HCT116 (cell line): Measurements from ENCODE around the gene PSTPIP2. TPM values are rescaled to one million over a fixed set of nuclear protein-coding genes. Genes with fewer than 3 reads are reported as not detected.
"Not testable (repeated sequence)": the region's sequence is repeated elsewhere in the genome, so short reads cannot be mapped to it uniquely, and the experiment has no call there.

ENCODE experiments used
- ATAC-seq: fragments of 200-7000 bp; cut with Tn5 transposase; 2 replicates; pipeline ENCODE4 v1.9.1; 2020; ENCODE audit warnings: mild to moderate bottlenecking, moderate library complexity
- BruUV-seq: library from RNA; stranded (reverse); fragments of 400-500 nt; replicated peaks from 2 replicates; lab custom pipeline; 2021; lab: Mats Ljungman, UMichigan
- CTCF ChIA-PET: fragments of 300-600 bp; sonication (Branson Sonifier 250); formaldehyde crosslinking; loops from one replicate; lab custom pipeline; 2021; ENCODE audit warnings: antibody characterized with exemption; lab: Charles Lee
- POLR2A ChIA-PET: fragments of 300-600, 350-600 bp; sonication (Branson Sonifier 250); formaldehyde crosslinking; loops from one replicate; lab custom pipeline; 2021; ENCODE audit warnings: antibody characterized with exemption; lab: Charles Lee
- RAD21 ChIA-PET, 2 experiments: fragments of 300-600 bp; sonication (Branson Sonifier 250); formaldehyde crosslinking; loops; one replicate each; lab custom pipeline; 2023; ENCODE audit warnings: low total read pairs in 2 of 2; ENCODE audit not compliant: uncharacterized antibody in 2 of 2, unreplicated experiment in 2 of 2, low non-redundant PET in 1 of 2; lab: Charles Lee
- DNase-seq: peaks from one replicate; pipeline ENCODE4 v3.0.0-alpha.2; 2010; ENCODE audit warnings: low read depth, low spot score
- H2AFZ ChIP-seq: fragments of 200-600 bp; shearing (Covaris generic), sonication (generic); 2 replicates; pipeline ENCODE4 v1.6.1; 2017; ENCODE audit warnings: low read depth, mixed run types, mixed read lengths, antibody characterized with exemption, low read length; ENCODE audit not compliant: poor library complexity, severe bottlenecking
- H3K27ac ChIP-seq: 2 replicates; pipeline ENCODE4 v1.5.1; 2012; ENCODE audit warnings: low read depth, low read length
- H3K27me3 ChIP-seq: fragments of 200-600 bp; sonication (generic); 2 replicates; pipeline ENCODE4 v1.6.1; 2016; ENCODE audit warnings: mixed run types, low read length, mixed read lengths; ENCODE audit not compliant: insufficient read depth
- H3K36me3 ChIP-seq, 2 experiments: fragments of 200-500 bp in 1 of 2; fragments of 200-600 bp in 1 of 2; sonication (Bioruptor generic) in 1 of 2; sonication (generic) in 1 of 2; 2 replicates each; pipeline versions ENCODE4 v1.5.1 to v1.6.1; 2014 to 2016; ENCODE audit warnings: low read length in 2 of 2, inconsistent platforms in 1 of 2, mixed read lengths in 1 of 2, mixed run types in 1 of 2; ENCODE audit not compliant: insufficient read depth in 2 of 2, control insufficient read depth in 1 of 2
- H3K4me1 ChIP-seq, 2 experiments: fragments of 200-600 bp in 1 of 2; sonication (generic) in 1 of 2; 2 replicates each; pipeline versions ENCODE4 v1.5.1 to v1.6.1; 2012 to 2017; ENCODE audit warnings: low read length in 2 of 2, inconsistent platforms in 1 of 2, mild to moderate bottlenecking in 1 of 2, mixed read lengths in 1 of 2, mixed run types in 1 of 2, moderate library complexity in 1 of 2; ENCODE audit not compliant: insufficient read depth in 2 of 2, control insufficient read depth in 1 of 2
- H3K4me2 ChIP-seq: fragments of 200-600 bp; sonication (generic); 2 replicates; pipeline ENCODE4 v1.6.1; 2017; ENCODE audit warnings: mixed run types, low read length, mixed read lengths
- H3K4me3 ChIP-seq, 2 experiments: fragments of 200-600 bp in 1 of 2; sonication (generic) in 1 of 2; replicated peaks in 1 of 2; 2 replicates each; pipeline ENCODE4 v1.5.1; 2011 to 2016; ENCODE audit warnings: low read length in 2 of 2, control low read depth in 1 of 2, low read depth in 1 of 2, mild to moderate bottlenecking in 1 of 2, mixed read lengths in 1 of 2, mixed run types in 1 of 2
- H3K79me2 ChIP-seq: fragments of 200-600 bp; sonication (generic); 2 replicates; pipeline ENCODE4 v1.6.1; 2017; ENCODE audit warnings: mild to moderate bottlenecking, mixed run types, low read length, moderate library complexity, mixed read lengths; ENCODE audit not compliant: insufficient read depth
- H3K9ac ChIP-seq: fragments of 200-600 bp; sonication (generic); 2 replicates; pipeline ENCODE4 v1.6.1; 2016; ENCODE audit warnings: low read length, mixed read lengths
- H3K9me2 ChIP-seq: fragments of 200-600 bp; sonication (generic), shearing (Covaris generic); 2 replicates; pipeline ENCODE4 v1.6.1; 2017; ENCODE audit warnings: mixed run types, mild to moderate bottlenecking, moderate library complexity; ENCODE audit not compliant: insufficient read depth
- H3K9me3 ChIP-seq, 2 experiments: fragments of 200-500 bp in 1 of 2; fragments of 200-600 bp in 1 of 2; sonication (Bioruptor generic) in 1 of 2; sonication (generic) in 1 of 2; 2 replicates each; pipeline ENCODE4 v1.6.1; 2014 to 2017; ENCODE audit warnings: low read length in 2 of 2, mixed read lengths in 2 of 2, inconsistent platforms in 1 of 2, low read depth in 1 of 2, mild to moderate bottlenecking in 1 of 2, mixed run types in 1 of 2, moderate library complexity in 1 of 2; ENCODE audit not compliant: control insufficient read depth in 1 of 2, insufficient read depth in 1 of 2
- H4K20me1 ChIP-seq: fragments of 200-600 bp; sonication (generic), shearing (Covaris generic); 2 replicates; pipeline ENCODE4 v1.6.1; 2017; ENCODE audit warnings: mixed run types, mild to moderate bottlenecking, moderate library complexity; ENCODE audit not compliant: insufficient read depth
- ATF3 ChIP-seq: IDR thresholded peaks from 2 replicates; pipeline ENCODE4 v1.6.1; 2012
- CBX3 ChIP-seq: IDR thresholded peaks from 2 replicates; pipeline ENCODE4 v1.6.1; 2012; ENCODE audit warnings: low read depth
- CEBPB ChIP-seq: IDR thresholded peaks from 2 replicates; pipeline ENCODE4 v1.6.1; 2012; ENCODE audit warnings: low read depth
- EZH2 ChIP-seq: fragments of 200-600 bp; sonication (generic); IDR thresholded peaks from 2 replicates; pipeline ENCODE4 v1.6.1; 2017; ENCODE audit warnings: antibody characterized with exemption, mixed run types
- EZH2phosphoT487 ChIP-seq: fragments of 200-600 bp; IDR thresholded peaks from 2 replicates; pipeline ENCODE4 v1.6.1; 2018; ENCODE audit warnings: antibody characterized with exemption, borderline replicate concordance
- FOSL1 ChIP-seq: IDR thresholded peaks from 2 replicates; pipeline ENCODE4 v1.6.1; 2012; ENCODE audit warnings: low read depth
- JUND ChIP-seq: IDR thresholded peaks from 2 replicates; pipeline ENCODE4 v1.6.1; 2012
- RAD21 ChIP-seq: IDR thresholded peaks from 2 replicates; pipeline ENCODE4 v1.6.1; 2012; ENCODE audit warnings: low read depth, mild to moderate bottlenecking
- REST ChIP-seq: IDR thresholded peaks from 2 replicates; pipeline ENCODE4 v1.6.1; 2012; ENCODE audit warnings: low read depth
- SP1 ChIP-seq: IDR thresholded peaks from 2 replicates; pipeline ENCODE4 v1.6.1; 2012; ENCODE audit warnings: low read depth
- SRF ChIP-seq: IDR thresholded peaks from 2 replicates; pipeline ENCODE4 v1.6.1; 2012; ENCODE audit warnings: low read depth
- TCF7L2 ChIP-seq: IDR thresholded peaks from 2 replicates; pipeline ENCODE4 v1.7.0; 2011; ENCODE audit warnings: borderline replicate concordance, inconsistent platforms; ENCODE audit not compliant: insufficient read depth, insufficient read length; ENCODE audit errors: extremely low read depth
- YY1 ChIP-seq: IDR thresholded peaks from 2 replicates; pipeline ENCODE4 v1.6.1; 2011; ENCODE audit warnings: low read length, low read depth, moderate library complexity, mild to moderate bottlenecking; ENCODE audit not compliant: insufficient replicate concordance; ENCODE audit errors: extremely low read depth
- ZBTB33 ChIP-seq: IDR thresholded peaks from 2 replicates; pipeline ENCODE4 v1.6.1; 2011; ENCODE audit warnings: mild to moderate bottlenecking, low read length, moderate library complexity; ENCODE audit not compliant: insufficient replicate concordance; ENCODE audit errors: extremely low read depth
- ZNF274 ChIP-seq: fragments of 200-500 bp; sonication (Bioruptor generic); IDR thresholded peaks from 2 replicates; pipeline ENCODE4 v1.6.1; 2014; ENCODE audit warnings: mild to moderate bottlenecking, low read depth, low read length, inconsistent platforms
- intact Hi-C: fragments of 100-400 bp; cut with micrococcal nuclease; formaldehyde crosslinking; loops from 2 replicates; pipeline ENCODE4 v1.10.0; 2022
- total RNA-seq: library from RNA; stranded (reverse); gene quantifications from one replicate; pipeline ENCODE4 v1.2.1, GENCODE V29; 2021; ENCODE audit not compliant: unreplicated experiment

PSTPIP2 gene
- total RNA-seq, 1 experiment from 2014 or later: 20.0 TPM

GRCh38 chr18:46095532-46095931 is 23.5 kb upstream of the PSTPIP2 start:
- H3K4me3 ChIP-seq: no peak overlapping the region
- no peaks in the 10 kb centered on the region for H3K9me3 ChIP-seq
- TF ChIP-seq CEBPB (no peak), CBX3 (no peak), ZNF274 (no peak), ATF3 (no peak), FOSL1 (no peak), JUND (no peak), ZBTB33 (no peak), SP1 (no peak), EZH2 (no peak), TCF7L2 (no peak), EZH2phosphoT487 (no peak), RAD21 (no peak), SRF (no peak), YY1 (no peak), REST (no peak)
- H3K27ac ChIP-seq: no peak overlapping the region
- no peak overlapping the region for H3K9ac ChIP-seq
- ChIA-PET POLR2A (no interaction called here), RAD21 (no interaction called here), CTCF (no interaction called here)
- H3K4me2 ChIP-seq: no peak overlapping the region
- H4K20me1 ChIP-seq: peaks cover 5% of the 10 kb centered on the region; the same call in 1 of the 2 replicates
- H3K9me2 ChIP-seq: no peaks in the 10 kb centered on the region
- no TSS peak for BruUV-seq
- no peaks in the 10 kb centered on the region for H3K27me3 ChIP-seq
- no peak overlapping the region for H2AFZ ChIP-seq
- ATAC-seq (no peak), DNase-seq (no peak)
- peaks cover 8 to 19% of the 10 kb centered on the region in 2 experiments; a peak in 3 of 4 replicates for H3K4me1 ChIP-seq
- intact Hi-C loops: no loop called here
- peaks cover 76% of the 10 kb centered on the region for H3K79me2 ChIP-seq
- H3K36me3 ChIP-seq: peaks cover 29 to 32% of the 10 kb centered on the region in 2 experiments

- RAD21 ChIA-PET, H3K9me2 ChIP-seq, ATAC-seq, H3K27me3 ChIP-seq, H3K27ac ChIP-seq, H3K4me1 ChIP-seq, BruUV-seq, intact Hi-C loops, DNase-seq, H3K9me3 ChIP-seq, H3K9ac ChIP-seq, H2AFZ ChIP-seq, POLR2A ChIA-PET, H3K4me2 ChIP-seq, H3K4me3 ChIP-seq: not testable (repeated sequence)
- H3K36me3 ChIP-seq: peaks cover 84 to 86% of the 10 kb centered on the region in 2 experiments
- CTCF ChIA-PET: interaction anchor here (1.1 kb wide), 1 partner anchor 15 kb away, joined by 3 read pairs; no protein-coding TSS in a partner anchor
- peaks cover 87% of the 10 kb centered on the region for H3K79me2 ChIP-seq
- peaks cover 15% of the 10 kb centered on the region; the same call in 1 of the 2 replicates for H4K20me1 ChIP-seq
Measured at GRCh38 chr18:46088501-46088900, 16.4 kb upstream of the PSTPIP2 start.
